ENCODE measurements around the gene SCYGR1.

SCYGR1 gene

GRCh38 chr2:227414846-227415245 lies 27.1 kb upstream of the SCYGR1 start:
- no peak for TF ChIP-seq TAF1 (IDR thresholded peaks at IDR 0.05; ENCODE audit: borderline replicate concordance, insufficient read depth, low read length)
- TF ChIP-seq POLR2AphosphoS5 (IDR thresholded peaks at IDR 0.05; ENCODE audit: low read depth, low read length) = no peak
- TF ChIP-seq SIN3A (IDR thresholded peaks at IDR 0.05; ENCODE audit: borderline replicate concordance, insufficient read depth, low read length) = no peak
- TF ChIP-seq FOXP2 (optimal IDR thresholded peaks at IDR 0.05; ENCODE audit: borderline replicate concordance, extremely low read depth, extremely low read length, insufficient read depth) = no peak
- no peak for TF ChIP-seq REST (IDR thresholded peaks at IDR 0.05; ENCODE audit: insufficient read depth in 1 of 2, low read depth in 2 of 2, low read length in 2 of 2)

- TF ChIP-seq TAF1 (IDR thresholded peaks at IDR 0.05; ENCODE audit: borderline replicate concordance, insufficient read depth, low read length) (no peak), REST (IDR thresholded peaks at IDR 0.05; ENCODE audit: insufficient read depth in 1 of 2, low read depth in 2 of 2, low read length in 2 of 2) (no peak), FOXP2 (optimal IDR thresholded peaks at IDR 0.05; ENCODE audit: borderline replicate concordance, extremely low read depth, extremely low read length, insufficient read depth) (no peak), POLR2AphosphoS5 (IDR thresholded peaks at IDR 0.05; ENCODE audit: low read depth, low read length) (no peak), SIN3A (IDR thresholded peaks at IDR 0.05; ENCODE audit: borderline replicate concordance, insufficient read depth, low read length) (no peak)
Measured at GRCh38 chr2:227413371-227413770, 25.6 kb upstream of the SCYGR1 start.

- TF ChIP-seq FOXP2 (optimal IDR thresholded peaks at IDR 0.05; ENCODE audit: borderline replicate concordance, extremely low read depth, extremely low read length, insufficient read depth) (no peak), REST (IDR thresholded peaks at IDR 0.05; ENCODE audit: insufficient read depth in 1 of 2, low read depth in 2 of 2, low read length in 2 of 2) (no peak), SIN3A (IDR thresholded peaks at IDR 0.05; ENCODE audit: borderline replicate concordance, insufficient read depth, low read length) (no peak), TAF1 (IDR thresholded peaks at IDR 0.05; ENCODE audit: borderline replicate concordance, insufficient read depth, low read length) (no peak), POLR2AphosphoS5 (IDR thresholded peaks at IDR 0.05; ENCODE audit: low read depth, low read length) (no peak)
Measured at GRCh38 chr2:227412877-227413276, 25.1 kb upstream of the SCYGR1 start.

GRCh38 chr2:227411990-227412350 lies 24.2 kb upstream of the SCYGR1 start:
- TF ChIP-seq SIN3A (IDR thresholded peaks at IDR 0.05; ENCODE audit: borderline replicate concordance, insufficient read depth, low read length) (no peak), TAF1 (IDR thresholded peaks at IDR 0.05; ENCODE audit: borderline replicate concordance, insufficient read depth, low read length) (no peak), REST (IDR thresholded peaks at IDR 0.05; ENCODE audit: insufficient read depth in 1 of 2, low read depth in 2 of 2, low read length in 2 of 2) (no peak), POLR2AphosphoS5 (IDR thresholded peaks at IDR 0.05; ENCODE audit: low read depth, low read length) (no peak), FOXP2 (optimal IDR thresholded peaks at IDR 0.05; ENCODE audit: borderline replicate concordance, extremely low read depth, extremely low read length, insufficient read depth) (no peak)
